ENCODE measurements around the gene GXYLT2. TPM values are rescaled to one million over a fixed set of nuclear protein-coding genes. Genes with fewer than 3 reads are reported as not detected.

Gene GXYLT2
- total RNA-seq, 4 donors from 2014 or later, result 16.2 to 23.6 (median 19.6) TPM

- H3K27ac ChIP-seq, result no peak overlapping the region
- intact Hi-C loops (cut with DNase I), result no loop called here
- DNase-seq, result no peak
- WGBS, 2 donors, result 89 to 95% methylated on average over 2 of the region's 2 CpGs
- no peaks in the 10 kb centered on the region for H3K4me1 ChIP-seq
- peaks cover 0 to 3% of the 10 kb centered on the region in 2 donors for H3K36me3 ChIP-seq
- no peak overlapping the region for H3K4me3 ChIP-seq (replicated peaks in 1 of 3)
- H3K27me3 ChIP-seq, result no peaks in the 10 kb centered on the region
- TF ChIP-seq POLR2A (IDR thresholded peaks at IDR 0.05), result no peak
- TF ChIP-seq, protein P1, sequence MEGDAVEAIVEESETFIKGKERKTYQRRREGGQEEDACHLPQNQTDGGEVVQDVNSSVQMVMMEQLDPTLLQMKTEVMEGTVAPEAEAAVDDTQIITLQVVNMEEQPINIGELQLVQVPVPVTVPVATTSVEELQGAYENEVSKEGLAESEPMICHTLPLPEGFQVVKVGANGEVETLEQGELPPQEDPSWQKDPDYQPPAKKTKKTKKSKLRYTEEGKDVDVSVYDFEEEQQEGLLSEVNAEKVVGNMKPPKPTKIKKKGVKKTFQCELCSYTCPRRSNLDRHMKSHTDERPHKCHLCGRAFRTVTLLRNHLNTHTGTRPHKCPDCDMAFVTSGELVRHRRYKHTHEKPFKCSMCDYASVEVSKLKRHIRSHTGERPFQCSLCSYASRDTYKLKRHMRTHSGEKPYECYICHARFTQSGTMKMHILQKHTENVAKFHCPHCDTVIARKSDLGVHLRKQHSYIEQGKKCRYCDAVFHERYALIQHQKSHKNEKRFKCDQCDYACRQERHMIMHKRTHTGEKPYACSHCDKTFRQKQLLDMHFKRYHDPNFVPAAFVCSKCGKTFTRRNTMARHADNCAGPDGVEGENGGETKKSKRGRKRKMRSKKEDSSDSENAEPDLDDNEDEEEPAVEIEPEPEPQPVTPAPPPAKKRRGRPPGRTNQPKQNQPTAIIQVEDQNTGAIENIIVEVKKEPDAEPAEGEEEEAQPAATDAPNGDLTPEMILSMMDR (IDR thresholded peaks at IDR 0.05), result no peak
- H3K9me3 ChIP-seq, result no peaks in the 10 kb centered on the region
These were observed 83.1 kb downstream of the GXYLT2 start for GRCh38 chr3:72970942-72971341.

GRCh38 chr3:72972706-72973030 lies 84.8 kb downstream of the GXYLT2 start:
- no peak for TF ChIP-seq POLR2A (IDR thresholded peaks at IDR 0.05)
- TF ChIP-seq, protein P1 (IDR thresholded peaks at IDR 0.05), result no peak
- 94 to 100% methylated on average over 3 of the region's 3 CpGs for WGBS, 2 donors
- no peaks in the 10 kb centered on the region for H3K9me3 ChIP-seq
- no peak overlapping the region for H3K27ac ChIP-seq
- peaks cover 0 to 1% of the 10 kb centered on the region in 2 donors for H3K36me3 ChIP-seq
- intact Hi-C loops (cut with DNase I), result no loop called here
- no peak overlapping the region for H3K4me3 ChIP-seq (replicated peaks in 1 of 3)
- no peaks in the 10 kb centered on the region for H3K27me3 ChIP-seq
- no peaks in the 10 kb centered on the region for H3K4me1 ChIP-seq
- no peak for DNase-seq

GRCh38 chr3:72973031-72973723 lies 85.3 kb downstream of the GXYLT2 start:
- no peak for TF ChIP-seq POLR2A (IDR thresholded peaks at IDR 0.05)
- TF ChIP-seq, protein P1 (IDR thresholded peaks at IDR 0.05), result no peak
- no peaks in the 10 kb centered on the region for H3K27me3 ChIP-seq
- H3K4me1 ChIP-seq, result no peaks in the 10 kb centered on the region
- 68 to 72% methylated on average over 7 of the region's 7 CpGs for WGBS, 2 donors
- H3K4me3 ChIP-seq (replicated peaks in 1 of 3), result no peak overlapping the region
- H3K36me3 ChIP-seq, result no peaks in the 10 kb centered on the region
- no peak overlapping the region for H3K27ac ChIP-seq
- intact Hi-C loops (cut with DNase I), result no loop called here
- no peaks in the 10 kb centered on the region for H3K9me3 ChIP-seq
- no peak for DNase-seq

DNA sequence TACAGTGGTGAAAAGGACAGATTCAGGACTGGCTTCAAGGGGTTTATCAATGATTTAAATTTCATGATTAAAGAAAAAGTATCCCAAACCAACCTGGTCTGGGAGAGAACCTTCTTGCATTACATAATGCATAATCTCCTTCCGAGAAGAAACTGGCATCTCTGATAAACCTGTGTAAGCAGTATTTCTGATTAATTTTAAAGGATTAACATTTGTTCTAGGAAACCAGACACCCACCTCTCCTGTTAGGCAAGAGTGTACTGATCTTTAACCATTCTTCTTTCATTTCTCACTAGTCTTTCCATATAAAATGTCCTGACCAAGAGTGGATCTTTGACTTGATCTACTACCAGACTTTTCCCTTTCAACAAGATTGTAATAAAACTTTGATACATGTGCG lies 85.9 kb downstream of the GXYLT2 start:
- no peak for TF ChIP-seq POLR2A (IDR thresholded peaks at IDR 0.05)
- TF ChIP-seq, protein P1 (IDR thresholded peaks at IDR 0.05), result no peak
- Histone ChIP-seq H3K36me3 (no peaks in the 10 kb centered on the region), H3K4me3 (replicated peaks in 1 of 3) (no peak overlapping the region), H3K4me1 (no peaks in the 10 kb centered on the region), H3K27ac (no peak overlapping the region), H3K9me3 (no peaks in the 10 kb centered on the region), H3K27me3 (no peaks in the 10 kb centered on the region)
- 96 to 100% methylated on average over 2 of the region's 2 CpGs for WGBS, 2 donors
- DNase-seq, result no peak
- intact Hi-C loops (cut with DNase I), result no loop called here

DNA sequence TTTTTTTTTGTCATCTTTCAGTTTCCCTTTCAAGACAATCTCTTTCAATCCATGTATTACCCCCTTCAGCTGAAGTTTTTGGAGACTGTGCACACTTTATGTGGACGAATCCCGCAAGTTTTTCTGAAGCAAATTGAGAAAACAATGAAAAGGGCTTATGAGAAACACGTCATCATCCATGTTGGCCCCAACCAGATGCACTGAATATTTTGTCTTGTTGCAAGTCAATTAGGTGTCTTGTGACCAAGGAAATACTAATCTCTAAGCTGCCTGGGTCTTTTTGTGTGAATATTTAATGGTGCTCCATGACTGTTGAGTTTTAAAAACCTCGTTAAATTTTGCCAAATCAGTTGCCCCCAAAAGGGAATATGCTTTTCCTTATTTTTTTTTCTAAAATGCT lies 87.1 kb downstream of the GXYLT2 start:
- H3K36me3 ChIP-seq, result no peaks in the 10 kb centered on the region
- TF ChIP-seq, protein P1 (IDR thresholded peaks at IDR 0.05), result no peak
- no peak for TF ChIP-seq POLR2A (IDR thresholded peaks at IDR 0.05)
- no peaks in the 10 kb centered on the region for H3K27me3 ChIP-seq
- H3K4me1 ChIP-seq, result no peaks in the 10 kb centered on the region
- intact Hi-C loops (cut with DNase I), result no loop called here
- 89 to 96% methylated on average over 4 of the region's 4 CpGs for WGBS, 2 donors
- H3K4me3 ChIP-seq (replicated peaks in 1 of 3), result no peak overlapping the region
- no peak overlapping the region for H3K27ac ChIP-seq
- no peaks in the 10 kb centered on the region for H3K9me3 ChIP-seq
- DNase-seq, result no peak

All from thyroid gland (tissue), 4 donors.